Measurements from ENCODE around the gene SLC25A52.
"Not testable (repeated sequence)": the region's sequence is repeated elsewhere in the genome, so short reads cannot be mapped to it uniquely, and the experiment has no call there.

SLC25A52 gene

DNA sequence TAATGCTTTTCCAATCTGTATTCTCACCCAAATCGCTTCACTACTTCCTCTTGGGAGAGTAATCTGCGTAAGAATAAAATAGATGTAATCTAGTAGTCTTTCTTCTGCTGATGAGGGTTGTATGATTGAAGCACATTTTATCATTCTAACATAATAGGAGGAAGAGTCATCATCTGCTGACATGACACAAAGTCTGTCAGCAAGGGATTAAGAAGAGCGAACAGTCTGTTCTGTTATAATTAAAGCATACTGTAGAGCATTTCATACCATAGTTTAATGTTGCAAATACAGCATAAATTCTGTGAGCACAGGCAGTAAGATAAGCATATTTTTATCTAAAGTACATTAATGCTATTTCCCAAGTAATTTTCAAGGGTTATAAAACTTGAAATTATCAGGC is 10.4 kb downstream of the SLC25A52 start:
- no peak overlapping the region for H3K9ac ChIP-seq
- H3K4me3 ChIP-seq (IDR thresholded peaks at IDR 0.05; ENCODE audit: insufficient read depth, low read depth, low read length), result no peak overlapping the region
- no peak overlapping the region for H3K27ac ChIP-seq
- H2AFZ ChIP-seq (ENCODE audit: low read depth), result no peak overlapping the region
- no peaks in the 10 kb centered on the region for H3K27me3 ChIP-seq (ENCODE audit: insufficient read depth, low read depth)
- H3K79me2 ChIP-seq (ENCODE audit: insufficient read depth, low read depth), result no peaks in the 10 kb centered on the region
- H3K4me2 ChIP-seq, result no peak overlapping the region
- H4K20me1 ChIP-seq (ENCODE audit: insufficient read depth), result no peaks in the 10 kb centered on the region
- H3K36me3 ChIP-seq (ENCODE audit: insufficient read depth), result no peaks in the 10 kb centered on the region
- no peaks in the 10 kb centered on the region for H3K4me1 ChIP-seq (ENCODE audit: low read depth, poor library complexity, severe bottlenecking)
- TF ChIP-seq CTCF (conservative IDR thresholded peaks at IDR 0.05; ENCODE audit: low read depth, low read length), result no peak

DNA sequence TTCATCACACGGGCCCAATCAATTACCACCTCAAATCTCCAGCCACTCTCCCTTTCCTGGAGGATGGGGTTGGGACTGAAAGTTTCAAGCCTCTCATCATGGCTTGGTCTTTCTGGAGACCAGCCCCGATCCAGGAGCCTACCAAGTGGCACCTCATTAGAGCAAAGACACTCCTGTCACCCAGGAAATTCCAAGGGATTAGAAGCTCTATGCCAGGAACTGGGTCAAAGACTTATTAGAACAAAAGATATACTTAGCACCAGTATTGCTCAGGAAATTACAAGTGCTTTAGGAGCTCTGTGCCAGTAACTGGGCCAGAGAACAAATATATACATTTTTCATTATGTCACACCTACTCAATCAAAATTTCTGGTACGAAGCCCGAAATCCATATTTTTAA is 14.3 kb downstream of the SLC25A52 start:
- no peak overlapping the region for H3K4me2 ChIP-seq
- no peak overlapping the region for H3K9ac ChIP-seq
- H2AFZ ChIP-seq (ENCODE audit: low read depth), result no peak overlapping the region
- no peaks in the 10 kb centered on the region for H3K4me1 ChIP-seq (ENCODE audit: low read depth, poor library complexity, severe bottlenecking)
- H3K36me3 ChIP-seq (ENCODE audit: insufficient read depth), result no peaks in the 10 kb centered on the region
- H3K79me2 ChIP-seq (ENCODE audit: insufficient read depth, low read depth), result no peaks in the 10 kb centered on the region
- TF ChIP-seq CTCF (conservative IDR thresholded peaks at IDR 0.05; ENCODE audit: low read depth, low read length), result no peak
- no peaks in the 10 kb centered on the region for H4K20me1 ChIP-seq (ENCODE audit: insufficient read depth)
- no peaks in the 10 kb centered on the region for H3K27me3 ChIP-seq (ENCODE audit: insufficient read depth, low read depth)
- H3K4me3 ChIP-seq (IDR thresholded peaks at IDR 0.05; ENCODE audit: insufficient read depth, low read depth, low read length), result no peak overlapping the region
- H3K27ac ChIP-seq, result no peak overlapping the region

DNA sequence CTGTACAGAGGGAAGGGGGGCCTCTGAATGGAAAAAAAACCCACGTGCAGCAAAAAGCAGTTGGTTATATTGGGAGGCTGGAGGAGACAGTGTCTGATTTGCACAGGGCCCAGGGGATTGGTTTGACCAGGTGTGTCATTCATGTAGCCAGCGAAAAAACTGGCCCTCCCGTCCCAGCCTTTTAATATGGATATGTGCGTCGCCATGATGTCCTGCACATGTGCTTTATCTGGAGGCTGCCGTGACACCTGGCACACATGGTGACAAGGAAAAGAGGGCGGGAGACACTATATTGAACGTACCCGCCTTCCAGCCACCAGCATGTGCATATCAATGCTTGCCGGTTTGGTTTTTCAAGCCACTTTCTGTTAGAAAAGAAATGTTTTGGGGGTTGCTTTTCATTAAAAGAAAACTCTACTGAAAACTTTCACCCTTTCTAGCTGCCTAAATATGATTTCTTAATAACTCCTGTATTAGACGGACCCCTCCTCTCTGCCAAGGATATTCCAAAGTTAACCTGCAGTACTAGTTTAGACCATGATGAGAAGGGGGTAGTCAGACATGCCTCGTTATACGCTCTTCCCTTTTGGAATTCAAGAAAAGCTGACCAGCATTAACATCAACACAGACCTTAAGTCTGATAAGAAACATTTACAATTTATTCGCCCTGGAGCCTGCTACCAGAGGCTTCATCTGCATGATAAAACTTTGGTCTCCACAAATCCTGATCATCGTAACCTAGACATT is 16.2 kb downstream of the SLC25A52 start:
- Histone ChIP-seq H2AFZ (ENCODE audit: low read depth) (no peak overlapping the region), H3K36me3 (ENCODE audit: insufficient read depth) (no peaks in the 10 kb centered on the region), H3K9ac (no peak overlapping the region), H4K20me1 (ENCODE audit: insufficient read depth) (no peaks in the 10 kb centered on the region), H3K4me3 (IDR thresholded peaks at IDR 0.05; ENCODE audit: insufficient read depth, low read depth, low read length) (no peak overlapping the region), H3K4me1 (ENCODE audit: low read depth, poor library complexity, severe bottlenecking) (no peaks in the 10 kb centered on the region), H3K79me2 (ENCODE audit: insufficient read depth, low read depth) (no peaks in the 10 kb centered on the region), H3K27ac (no peak overlapping the region), H3K27me3 (ENCODE audit: insufficient read depth, low read depth) (no peaks in the 10 kb centered on the region), H3K4me2 (no peak overlapping the region)
- no peak for TF ChIP-seq CTCF (conservative IDR thresholded peaks at IDR 0.05; ENCODE audit: low read depth, low read length)

GRCh38 chr18:31743600-31743999 is 17.1 kb downstream of the SLC25A52 start:
- not testable (repeated sequence) for H3K27me3 ChIP-seq (ENCODE audit: insufficient read depth, low read depth); H3K4me2 ChIP-seq; H4K20me1 ChIP-seq (ENCODE audit: insufficient read depth); H3K36me3 ChIP-seq (ENCODE audit: insufficient read depth); H3K9ac ChIP-seq; H3K4me1 ChIP-seq (ENCODE audit: low read depth, poor library complexity, severe bottlenecking); H3K79me2 ChIP-seq (ENCODE audit: insufficient read depth, low read depth); H3K27ac ChIP-seq; H3K4me3 ChIP-seq (IDR thresholded peaks at IDR 0.05; ENCODE audit: insufficient read depth, low read depth, low read length); H2AFZ ChIP-seq (ENCODE audit: low read depth)

GRCh38 chr18:31741097-31741735 is 19.5 kb downstream of the SLC25A52 start:
- no peak overlapping the region for H3K27ac ChIP-seq
- no peaks in the 10 kb centered on the region for H3K4me1 ChIP-seq (ENCODE audit: low read depth, poor library complexity, severe bottlenecking)
- no peaks in the 10 kb centered on the region for H3K36me3 ChIP-seq (ENCODE audit: insufficient read depth)
- H3K4me2 ChIP-seq, result no peak overlapping the region
- H3K79me2 ChIP-seq (ENCODE audit: insufficient read depth, low read depth), result no peaks in the 10 kb centered on the region
- no peak overlapping the region for H3K4me3 ChIP-seq (IDR thresholded peaks at IDR 0.05; ENCODE audit: insufficient read depth, low read depth, low read length)
- H3K27me3 ChIP-seq (ENCODE audit: insufficient read depth, low read depth), result no peaks in the 10 kb centered on the region
- H3K9ac ChIP-seq, result no peak overlapping the region
- TF ChIP-seq CTCF (conservative IDR thresholded peaks at IDR 0.05; ENCODE audit: low read depth, low read length), result peak; percentile 96
- H4K20me1 ChIP-seq (ENCODE audit: insufficient read depth), result no peaks in the 10 kb centered on the region
- H2AFZ ChIP-seq (ENCODE audit: low read depth), result no peak overlapping the region
